ENCODE data around the gene GPC5.

DNA sequence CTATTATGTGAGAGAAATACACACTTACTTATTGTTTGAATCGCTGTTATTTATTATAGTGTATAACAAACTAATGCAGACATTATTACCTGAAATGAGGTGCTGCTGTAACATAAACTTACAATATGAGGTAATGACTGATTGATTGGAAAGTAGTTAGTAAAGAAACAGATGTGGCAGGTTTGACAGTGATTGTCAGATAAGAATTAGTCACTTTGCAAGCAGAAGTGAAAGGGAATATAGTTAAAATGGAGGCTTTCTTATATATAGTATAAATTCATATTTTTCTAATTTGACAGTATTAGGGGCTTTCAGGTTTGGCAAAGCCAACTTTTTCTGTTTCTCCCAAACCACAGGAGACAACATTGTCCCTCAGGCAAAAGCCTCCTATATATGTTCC is 30.3 kb upstream of the GPC5 start:
- TF ChIP-seq FOXM1 (IDR thresholded peaks at IDR 0.05; ENCODE audit: borderline replicate concordance, low read depth) = no peak
- TF ChIP-seq, protein P1, sequence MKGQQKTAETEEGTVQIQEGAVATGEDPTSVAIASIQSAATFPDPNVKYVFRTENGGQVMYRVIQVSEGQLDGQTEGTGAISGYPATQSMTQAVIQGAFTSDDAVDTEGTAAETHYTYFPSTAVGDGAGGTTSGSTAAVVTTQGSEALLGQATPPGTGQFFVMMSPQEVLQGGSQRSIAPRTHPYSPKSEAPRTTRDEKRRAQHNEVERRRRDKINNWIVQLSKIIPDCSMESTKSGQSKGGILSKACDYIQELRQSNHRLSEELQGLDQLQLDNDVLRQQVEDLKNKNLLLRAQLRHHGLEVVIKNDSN (IDR thresholded peaks at IDR 0.05) = no peak
- TF ChIP-seq RAD21 (IDR thresholded peaks at IDR 0.05; ENCODE audit: low read depth) = no peak
- no peak for TF ChIP-seq CREB1 (IDR thresholded peaks at IDR 0.05; ENCODE audit: low read depth)
- no peak for TF ChIP-seq TEAD4 (IDR thresholded peaks at IDR 0.05)
- TF ChIP-seq, protein P2, sequence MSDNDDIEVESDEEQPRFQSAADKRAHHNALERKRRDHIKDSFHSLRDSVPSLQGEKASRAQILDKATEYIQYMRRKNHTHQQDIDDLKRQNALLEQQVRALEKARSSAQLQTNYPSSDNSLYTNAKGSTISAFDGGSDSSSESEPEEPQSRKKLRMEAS (IDR thresholded peaks at IDR 0.05) = no peak
- TF ChIP-seq, protein P3, sequence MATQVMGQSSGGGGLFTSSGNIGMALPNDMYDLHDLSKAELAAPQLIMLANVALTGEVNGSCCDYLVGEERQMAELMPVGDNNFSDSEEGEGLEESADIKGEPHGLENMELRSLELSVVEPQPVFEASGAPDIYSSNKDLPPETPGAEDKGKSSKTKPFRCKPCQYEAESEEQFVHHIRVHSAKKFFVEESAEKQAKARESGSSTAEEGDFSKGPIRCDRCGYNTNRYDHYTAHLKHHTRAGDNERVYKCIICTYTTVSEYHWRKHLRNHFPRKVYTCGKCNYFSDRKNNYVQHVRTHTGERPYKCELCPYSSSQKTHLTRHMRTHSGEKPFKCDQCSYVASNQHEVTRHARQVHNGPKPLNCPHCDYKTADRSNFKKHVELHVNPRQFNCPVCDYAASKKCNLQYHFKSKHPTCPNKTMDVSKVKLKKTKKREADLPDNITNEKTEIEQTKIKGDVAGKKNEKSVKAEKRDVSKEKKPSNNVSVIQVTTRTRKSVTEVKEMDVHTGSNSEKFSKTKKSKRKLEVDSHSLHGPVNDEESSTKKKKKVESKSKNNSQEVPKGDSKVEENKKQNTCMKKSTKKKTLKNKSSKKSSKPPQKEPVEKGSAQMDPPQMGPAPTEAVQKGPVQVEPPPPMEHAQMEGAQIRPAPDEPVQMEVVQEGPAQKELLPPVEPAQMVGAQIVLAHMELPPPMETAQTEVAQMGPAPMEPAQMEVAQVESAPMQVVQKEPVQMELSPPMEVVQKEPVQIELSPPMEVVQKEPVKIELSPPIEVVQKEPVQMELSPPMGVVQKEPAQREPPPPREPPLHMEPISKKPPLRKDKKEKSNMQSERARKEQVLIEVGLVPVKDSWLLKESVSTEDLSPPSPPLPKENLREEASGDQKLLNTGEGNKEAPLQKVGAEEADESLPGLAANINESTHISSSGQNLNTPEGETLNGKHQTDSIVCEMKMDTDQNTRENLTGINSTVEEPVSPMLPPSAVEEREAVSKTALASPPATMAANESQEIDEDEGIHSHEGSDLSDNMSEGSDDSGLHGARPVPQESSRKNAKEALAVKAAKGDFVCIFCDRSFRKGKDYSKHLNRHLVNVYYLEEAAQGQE (IDR thresholded peaks at IDR 0.05; ENCODE audit: low read depth) = no peak
- no peak for TF ChIP-seq TAF1 (IDR thresholded peaks at IDR 0.05; ENCODE audit: low read depth)
- TF ChIP-seq EP300 (IDR thresholded peaks at IDR 0.05; ENCODE audit: borderline replicate concordance) = no peak
- TF ChIP-seq TCF12 (IDR thresholded peaks at IDR 0.05; ENCODE audit: low read depth) = no peak
